Astrocyte of the hippocampus (primary cell): ENCODE results near the gene TSPEAR.
"Not testable (repeated sequence)": the region's sequence is repeated elsewhere in the genome, so short reads cannot be mapped to it uniquely, and the experiment has no call there.

Experiments
- DNase-seq: peaks from one replicate; pipeline ENCODE4 v3.0.0; 2011; ENCODE audit warnings: low read depth, low spot score

Gene TSPEAR

DNA sequence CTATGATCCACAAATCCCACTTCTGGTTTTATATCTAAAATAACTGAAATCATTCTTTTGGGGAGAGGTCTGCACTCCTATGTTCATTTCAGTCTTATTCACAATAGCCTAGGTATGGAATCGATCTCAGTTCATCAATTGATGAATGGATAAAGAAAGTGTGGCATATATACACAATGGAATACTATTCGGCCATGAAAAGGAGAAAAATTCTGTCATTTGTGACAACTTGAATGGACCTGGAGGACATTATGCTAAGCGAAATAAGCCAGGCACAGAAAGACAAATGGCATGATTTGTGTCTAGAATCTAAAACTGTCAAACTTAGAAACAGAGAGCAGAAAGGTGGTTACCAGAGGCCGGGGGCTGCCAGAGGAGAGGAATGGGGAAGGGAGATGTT, 104.9 kb downstream of the TSPEAR start:
- DNase-seq = no peak

GRCh38 chr21:44603911-44604310, 107.5 kb downstream of the TSPEAR start:
- DNase-seq = no peak

GRCh38 chr21:44603109-44603875, 108.1 kb downstream of the TSPEAR start:
- DNase-seq = no peak

DNA sequence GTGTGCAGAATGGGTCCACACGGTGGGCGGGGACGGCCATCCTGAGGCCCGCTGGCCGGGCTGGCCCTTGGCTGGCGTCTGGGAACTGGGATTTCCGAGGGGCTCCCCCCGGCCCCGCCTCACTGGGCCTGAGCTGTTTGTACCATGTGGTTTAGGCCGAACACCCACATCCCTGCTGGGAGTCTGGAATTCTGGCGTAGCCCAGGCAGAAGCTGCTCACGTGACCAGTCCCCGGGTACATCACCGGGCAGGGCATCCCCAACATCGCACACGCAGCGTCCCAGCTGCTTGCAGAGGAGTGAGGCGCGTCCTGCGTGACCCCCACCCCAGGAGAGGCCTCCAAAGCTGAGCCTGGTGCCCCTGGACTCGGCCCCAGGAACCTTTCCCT, 108.9 kb downstream of the TSPEAR start:
- no peak for DNase-seq

- no peak for DNase-seq
Observed at GRCh38 chr21:44601596-44602462, 109.5 kb downstream of the TSPEAR start.

- not testable (repeated sequence) for DNase-seq
Observed at GRCh38 chr21:44601091-44601490, 110.3 kb downstream of the TSPEAR start.

GRCh38 chr21:44600118-44600978, 111.0 kb downstream of the TSPEAR start, which contains the start of gene KRTAP10-7:
KRTAP10-7 (plus strand) TSS chr21:44600597; CDS start chr21:44600622, 25 bp downstream.
- not testable (repeated sequence) for DNase-seq

DNA sequence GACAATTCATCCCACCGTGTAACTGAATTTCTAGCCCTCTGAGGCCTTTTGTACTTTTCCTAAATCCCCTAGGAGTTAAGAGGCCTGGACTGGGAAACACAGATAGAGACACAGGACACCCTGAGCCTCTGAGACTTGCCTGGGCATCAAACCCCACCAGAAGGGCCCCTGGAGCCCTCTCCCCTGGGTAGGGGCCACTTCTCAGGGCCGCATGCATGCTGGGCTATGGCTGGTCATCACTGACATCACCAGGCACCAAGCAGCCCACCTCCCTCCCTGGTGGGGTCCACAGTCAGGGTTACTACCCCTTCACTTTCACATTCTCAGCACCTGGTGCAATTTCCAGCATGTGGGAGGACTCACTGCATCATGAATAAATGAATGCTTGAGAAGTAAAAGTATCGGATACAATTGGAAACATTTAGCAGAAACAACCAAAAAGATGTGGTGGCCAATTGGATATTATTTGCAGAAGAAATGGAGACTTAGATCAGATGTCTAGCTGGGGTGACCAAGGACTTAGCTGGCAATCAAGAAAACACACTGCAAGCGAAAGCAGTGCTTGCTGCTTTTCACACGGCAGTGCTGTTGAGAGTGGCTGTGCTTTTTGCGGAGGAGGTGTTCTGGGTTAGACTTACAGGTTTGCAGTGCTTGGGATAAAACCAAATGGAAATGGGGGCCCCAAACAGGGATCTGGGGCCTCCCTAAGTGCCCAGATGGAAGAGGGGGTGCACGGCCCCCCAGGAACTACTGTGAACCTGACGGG, 111.9 kb downstream of the TSPEAR start:
- DNase-seq = no peak

- DNase-seq = no peak
Observed at GRCh38 chr21:44598061-44598460, 113.3 kb downstream of the TSPEAR start.

DNA sequence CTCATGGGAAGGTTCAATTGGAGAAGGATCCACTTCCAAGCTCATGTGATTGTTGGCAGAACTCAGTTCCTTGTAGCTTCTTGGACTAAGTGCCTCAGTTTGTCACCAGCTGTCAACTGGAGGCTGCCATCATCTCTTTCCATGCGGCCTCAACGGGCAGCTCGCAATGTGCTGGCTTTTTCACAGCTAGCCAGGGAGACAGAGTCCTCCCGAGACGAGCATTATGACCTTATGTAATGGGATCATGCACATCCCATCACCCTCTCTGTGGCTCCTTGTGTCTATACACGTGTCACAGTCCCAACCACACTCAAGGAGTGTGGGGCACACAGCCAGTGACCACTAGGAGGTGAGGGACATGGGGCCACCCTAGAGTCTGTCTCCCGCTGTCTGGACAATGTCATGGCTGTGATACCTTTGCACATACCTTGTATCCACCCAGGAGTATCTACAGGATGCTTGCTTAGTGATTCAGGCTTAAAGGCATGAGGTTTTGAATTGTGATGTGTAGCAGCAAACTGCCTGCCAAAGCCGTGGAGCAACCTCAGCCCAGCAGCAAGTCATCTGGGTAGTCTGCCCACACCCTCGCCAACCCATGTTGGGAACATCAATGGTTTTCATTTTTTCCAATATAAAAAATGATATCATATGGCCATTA, 115.2 kb downstream of the TSPEAR start:
- DNase-seq = peak; percentile 33

- DNase-seq = no peak
Observed at GRCh38 chr21:44595524-44595923, 115.8 kb downstream of the TSPEAR start.

DNA sequence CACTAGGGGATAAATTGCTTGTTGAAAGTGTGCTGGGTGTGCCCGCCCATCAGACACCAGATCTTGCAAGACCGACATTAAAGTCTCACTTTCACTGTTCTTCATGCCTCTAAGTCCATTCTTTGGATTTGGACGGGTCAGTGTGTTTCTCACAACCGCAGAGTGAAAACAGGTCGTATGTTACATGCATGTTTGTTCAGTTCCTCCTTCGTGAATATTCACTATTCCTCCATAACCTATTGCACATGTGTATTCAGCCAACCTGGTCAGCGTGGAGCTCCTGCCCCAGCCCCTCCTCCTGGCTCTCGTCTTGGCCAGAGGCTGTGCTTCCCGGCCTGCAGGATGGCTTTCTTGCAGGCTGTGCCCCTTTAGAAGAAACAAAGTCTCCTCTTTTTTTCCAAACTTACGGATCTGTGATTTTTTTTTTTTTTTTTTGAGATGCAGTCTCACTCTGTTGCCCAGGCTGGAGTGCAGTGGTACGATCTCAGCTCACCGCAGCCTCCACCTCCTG, 116.9 kb downstream of the TSPEAR start:
- no peak for DNase-seq

DNA sequence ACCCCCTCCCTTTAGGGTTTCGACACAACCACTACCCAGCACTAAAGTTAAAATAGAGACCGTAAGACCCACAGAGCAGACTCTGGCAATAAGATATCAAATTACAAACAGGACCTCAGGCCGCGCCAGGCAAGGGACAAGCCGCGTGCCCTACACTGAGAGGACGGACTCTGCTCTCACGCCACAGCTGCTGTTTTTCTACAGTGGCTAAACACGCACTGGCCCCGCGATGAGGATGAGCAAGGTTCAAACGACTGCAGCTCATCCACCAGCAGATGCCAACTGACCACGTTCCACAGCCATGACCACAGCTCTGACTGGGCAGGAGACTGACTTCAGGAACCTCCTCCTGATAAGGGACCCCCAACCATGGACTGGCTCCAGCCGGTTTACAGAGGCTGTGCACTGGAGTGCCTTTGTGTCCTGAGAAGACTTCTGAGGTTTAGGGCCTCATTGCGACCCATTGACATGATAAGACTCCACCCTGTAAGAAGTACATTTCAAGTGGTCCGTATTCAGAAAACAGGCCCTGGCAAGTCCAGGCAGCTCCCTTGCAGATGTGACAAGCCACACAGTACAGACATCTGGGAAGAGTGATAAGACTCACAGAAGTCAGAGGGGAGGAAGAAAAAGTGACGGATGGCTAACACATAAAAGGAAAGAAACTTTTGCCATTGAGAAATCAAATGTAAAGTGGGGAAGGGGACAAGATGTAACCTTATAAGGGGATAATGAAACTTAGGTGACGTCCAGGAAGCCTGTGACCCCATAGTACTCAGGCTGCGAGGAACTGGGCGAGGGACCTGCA, 117.6 kb downstream of the TSPEAR start:
- no peak for DNase-seq

DNA sequence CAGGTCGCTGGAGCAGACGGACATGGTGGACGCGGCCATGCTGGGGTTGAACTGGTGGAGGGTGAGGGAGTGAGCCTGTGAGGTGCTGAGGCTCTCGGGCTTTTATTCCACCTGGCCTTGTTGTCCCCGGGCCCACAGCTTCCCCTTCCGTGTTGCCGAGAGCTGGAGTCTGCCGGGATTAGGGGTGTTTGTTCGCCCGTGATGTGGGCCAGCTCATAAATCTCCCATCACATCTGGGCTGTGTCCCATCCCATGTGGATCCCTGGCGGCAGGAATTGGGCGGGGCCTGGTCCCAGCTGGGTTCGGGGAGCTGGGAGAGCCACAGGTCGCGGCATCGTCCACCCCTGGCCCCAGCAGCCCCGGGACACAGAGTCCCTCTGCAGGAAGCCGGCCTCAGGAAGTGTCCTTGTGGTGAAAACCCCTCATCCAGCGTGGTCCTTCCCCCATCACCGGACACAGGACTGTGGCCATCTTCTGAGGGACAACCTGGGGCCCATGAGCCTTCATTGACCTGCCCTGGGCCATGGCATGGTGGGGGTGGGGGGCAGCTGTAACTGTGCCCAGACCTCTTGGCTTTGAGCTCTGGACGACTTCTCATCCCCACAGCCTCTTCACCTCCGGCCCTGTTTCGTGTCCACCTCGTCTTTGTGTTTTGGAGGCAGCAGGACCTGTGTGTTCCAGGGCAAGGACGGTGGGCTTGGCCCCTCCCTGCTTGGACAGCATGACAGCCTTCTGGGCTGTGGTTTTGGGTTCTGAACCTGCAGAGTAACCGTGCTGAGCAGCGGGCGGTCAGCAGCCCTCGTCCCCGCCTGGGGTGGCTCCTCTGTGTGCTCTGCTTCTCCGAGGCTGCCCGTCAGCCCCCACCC, 118.7 kb downstream of the TSPEAR start, which contains the start of gene KRTAP10-6:
Gene KRTAP10-6, minus strand, starts transcription at position 60 of the 866 bp plus-strand sequence. Its CDS starts 21 bp downstream, at position 39.
- DNase-seq = no peak

- DNase-seq = not testable (repeated sequence)
Observed at GRCh38 chr21:44591801-44592130, 119.6 kb downstream of the TSPEAR start.

DNA sequence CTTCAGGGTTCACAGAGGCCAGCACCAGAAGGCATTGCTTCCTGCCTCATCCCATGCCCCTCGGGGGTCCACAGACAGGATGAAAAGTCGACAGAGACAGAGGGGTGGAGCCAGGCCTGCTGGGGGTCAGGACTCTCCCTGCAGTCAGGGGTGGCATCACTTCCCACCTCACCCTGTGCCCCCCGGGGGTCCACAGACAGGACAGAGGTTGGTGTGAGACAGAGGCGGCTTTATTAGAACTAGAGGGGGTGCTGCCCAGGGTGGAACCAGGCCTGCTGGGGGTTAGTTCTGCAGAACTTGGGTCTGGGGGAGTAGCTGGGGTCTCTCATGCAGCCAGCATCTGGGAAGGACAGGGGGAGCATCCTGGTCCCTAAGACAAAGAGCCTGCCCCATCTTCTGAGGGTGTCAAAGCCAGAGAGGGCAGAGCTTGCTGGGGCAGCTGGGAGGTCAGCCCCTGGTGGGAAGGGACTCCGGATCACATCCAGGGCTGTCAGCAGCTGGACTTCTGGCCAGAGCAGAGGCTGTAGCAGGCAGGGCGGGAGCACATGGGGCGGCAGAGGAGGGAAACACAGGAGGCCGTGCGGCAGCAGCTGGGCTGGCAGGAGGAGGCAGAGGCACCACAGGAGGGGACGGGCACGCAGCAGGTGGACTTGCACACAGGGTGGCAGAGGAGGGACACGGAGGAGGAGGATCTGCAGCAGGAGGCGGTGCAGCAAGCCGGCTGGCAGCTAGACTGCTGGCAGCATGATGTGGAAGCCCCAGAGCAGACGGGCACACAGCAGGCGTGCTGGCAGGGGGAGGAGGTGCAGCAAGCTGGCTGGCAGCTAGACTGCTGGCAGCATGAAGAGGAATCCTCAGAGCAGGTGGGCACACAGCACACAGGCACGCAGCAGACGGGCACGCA, 120.2 kb downstream of the TSPEAR start:
- DNase-seq = not testable (repeated sequence)

DNA sequence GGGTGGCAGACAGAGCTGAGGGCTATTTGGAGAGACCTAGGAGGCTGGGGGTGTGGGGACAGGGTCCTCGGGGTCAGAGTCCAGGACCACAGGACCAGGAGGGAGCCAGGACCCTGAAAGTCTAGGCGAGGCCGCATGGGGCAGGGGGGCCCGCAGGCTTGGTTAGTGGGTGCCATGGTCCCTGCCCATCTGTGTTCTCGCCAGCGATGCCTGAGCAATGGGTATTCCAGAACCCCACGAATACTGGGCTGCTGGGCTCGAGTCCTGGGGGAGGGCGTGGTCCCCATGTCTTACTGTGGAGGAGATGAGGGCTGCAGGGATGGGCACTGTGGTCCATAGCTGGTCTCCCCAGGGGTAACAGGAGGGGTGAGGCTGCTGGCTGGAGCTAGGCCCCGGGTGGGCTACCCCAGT, 121.1 kb downstream of the TSPEAR start:
- no peak for DNase-seq
